IMR-90 (cell line): ENCODE measurements around the gene C10orf71. TPM values are rescaled to one million over a fixed set of nuclear protein-coding genes. Genes with fewer than 3 reads are reported as not detected.

ENCODE experiments used
- ATAC-seq: fragments of 200-7000 bp; cut with Tn5 transposase; 2 replicates; pipeline ENCODE4 v1.9.1; 2020; ENCODE audit warnings: low read depth, mild to moderate bottlenecking, moderate library complexity
- BruUV-seq: library from RNA; stranded (reverse); fragments of 400-500 nt; replicated peaks from 2 replicates; lab custom pipeline; 2021; lab: Mats Ljungman, UMichigan
- CTCF ChIA-PET: fragments of 300-600 bp; formaldehyde crosslinking; extraction: SDS; loops from one replicate; lab custom pipeline; 2021; ENCODE audit warnings: antibody characterized with exemption; lab: Yijun Ruan, JAX
- POLR2A ChIA-PET: fragments of 300-600 bp; sonication (Branson Sonifier 250); formaldehyde crosslinking; loops from one replicate; lab custom pipeline; 2022; ENCODE audit warnings: antibody characterized with exemption; ENCODE audit not compliant: unreplicated experiment; lab: Charles Lee
- DNase-seq: peaks from one replicate; pipeline ENCODE4 v3.0.0; 2013
- H2AFZ ChIP-seq: replicated peaks from 2 replicates; pipeline ENCODE3; 2013; ENCODE audit warnings: low read length, mild to moderate bottlenecking; ENCODE audit not compliant: poor library complexity
- H2AK5ac ChIP-seq: 2 replicates; pipeline ENCODE4 v1.6.1; 2013; ENCODE audit warnings: low read depth, low read length, inconsistent platforms
- H2AK9ac ChIP-seq: replicated peaks from 2 replicates; pipeline ENCODE3; 2013; ENCODE audit warnings: mild to moderate bottlenecking, low read depth, low read length, moderate library complexity; ENCODE audit not compliant: poor library complexity
- H2BK120ac ChIP-seq: 2 replicates; pipeline ENCODE4 v1.6.1; 2013; ENCODE audit warnings: low read depth, low read length, inconsistent platforms
- H2BK15ac ChIP-seq: 3 replicates; pipeline ENCODE4 v1.6.1; 2013; ENCODE audit warnings: low read depth, low read length, inconsistent platforms
- H2BK20ac ChIP-seq: 2 replicates; pipeline ENCODE4 v1.6.1; 2013; ENCODE audit warnings: low read depth, mild to moderate bottlenecking, inconsistent platforms, low read length, moderate library complexity
- H2BK5ac ChIP-seq: 2 replicates; pipeline ENCODE4 v1.6.1; 2013; ENCODE audit warnings: mild to moderate bottlenecking, low read depth, low read length, inconsistent platforms; ENCODE audit not compliant: poor library complexity, severe bottlenecking
- H3K14ac ChIP-seq: replicated peaks from 2 replicates; pipeline ENCODE4 v1.6.1; 2013; ENCODE audit warnings: low read depth, low read length, inconsistent platforms
- H3K18ac ChIP-seq: 2 replicates; pipeline ENCODE4 v1.6.1; 2013; ENCODE audit warnings: low read depth, low read length, control low read depth
- H3K23ac ChIP-seq: 2 replicates; pipeline ENCODE4 v1.6.1; 2013; ENCODE audit warnings: low read depth, low read length, inconsistent platforms
- H3K27ac ChIP-seq: 2 replicates; pipeline ENCODE4 v1.5.1; 2013; ENCODE audit warnings: mild to moderate bottlenecking, control low read depth, low read length; ENCODE audit not compliant: insufficient read depth
- H3K27me3 ChIP-seq: 2 replicates; pipeline ENCODE4 v1.6.1; 2013; ENCODE audit warnings: low read length; ENCODE audit not compliant: control insufficient read depth, insufficient read depth
- H3K36me3 ChIP-seq: 2 replicates; pipeline ENCODE4 v1.6.1; 2013; ENCODE audit warnings: low read length, mixed read lengths; ENCODE audit not compliant: control insufficient read depth, insufficient read depth
- H3K4ac ChIP-seq: 2 replicates; pipeline ENCODE4 v1.6.1; 2013; ENCODE audit warnings: low read depth, low read length, inconsistent platforms
- H3K4me1 ChIP-seq: 2 replicates; pipeline ENCODE4 v1.6.1; 2013; ENCODE audit warnings: low read length, mixed read lengths; ENCODE audit not compliant: control insufficient read depth, insufficient read depth
- H3K4me2 ChIP-seq: 2 replicates; pipeline ENCODE4 v1.6.1; 2013; ENCODE audit warnings: low read depth, mild to moderate bottlenecking, control low read depth, low read length, moderate library complexity
- H3K4me3 ChIP-seq: 2 replicates; pipeline ENCODE4 v1.5.1; 2013; ENCODE audit warnings: low read depth, mild to moderate bottlenecking, control low read depth, low read length, moderate library complexity; ENCODE audit not compliant: insufficient read depth
- H3K56ac ChIP-seq: 2 replicates; pipeline ENCODE4 v1.6.1; 2013; ENCODE audit warnings: low read length, inconsistent platforms; ENCODE audit not compliant: insufficient read depth; ENCODE audit errors: extremely low read depth
- H3K79me1 ChIP-seq, 2 experiments: 2 replicates each; pipeline ENCODE4 v1.6.1; 2013; ENCODE audit warnings: low read length in 2 of 2, inconsistent platforms in 1 of 2, low read depth in 1 of 2
- H3K9ac ChIP-seq: 2 replicates; pipeline ENCODE4 v1.6.1; 2013; ENCODE audit warnings: low read depth, low read length, control low read depth
- H3K9me1 ChIP-seq: 2 replicates; pipeline ENCODE4 v1.6.1; 2013; ENCODE audit warnings: low read length, inconsistent platforms; ENCODE audit not compliant: insufficient read depth
- H3K9me3 ChIP-seq: 2 replicates; pipeline ENCODE4 v1.6.1; 2013; ENCODE audit warnings: low read length; ENCODE audit not compliant: control insufficient read depth, insufficient read depth
- H4K20me1 ChIP-seq: 2 replicates; pipeline ENCODE4 v1.6.1; 2013; ENCODE audit warnings: low read length, inconsistent platforms; ENCODE audit not compliant: insufficient read depth
- H4K5ac ChIP-seq: 2 replicates; pipeline ENCODE4 v1.6.1; 2013; ENCODE audit warnings: mild to moderate bottlenecking, low read depth, low read length, control low read depth
- H4K8ac ChIP-seq, 2 experiments: 2 replicates each; pipeline ENCODE4 v1.6.1; 2013; ENCODE audit warnings: low read depth in 2 of 2, low read length in 2 of 2, control low read depth in 1 of 2, inconsistent platforms in 1 of 2
- H4K91ac ChIP-seq: 2 replicates; pipeline ENCODE4 v1.6.1; 2013; ENCODE audit warnings: low read depth, low read length, inconsistent platforms; ENCODE audit not compliant: insufficient read depth
- BHLHE40 ChIP-seq: fragments of 150-350 bp; IDR thresholded peaks from 2 replicates; pipeline ENCODE4 v1.6.1; 2016; ENCODE audit warnings: mild to moderate bottlenecking, low read depth, low read length
- CEBPB ChIP-seq: IDR thresholded peaks from 2 replicates; pipeline ENCODE4 v1.6.1; 2012; ENCODE audit warnings: low read depth, low read length, improper control_type of control experiment
- CHD1 ChIP-seq: IDR thresholded peaks from 2 replicates; pipeline ENCODE4 v1.6.1; 2012; ENCODE audit warnings: low read depth, low read length, improper control_type of control experiment
- CTCF ChIP-seq: conservative IDR thresholded peaks from 2 replicates; pipeline ENCODE4 v1.5.1; 2012; ENCODE audit warnings: mild to moderate bottlenecking, low read depth, low read length, improper control_type of control experiment
- ELK1 ChIP-seq: fragments of 150-350 bp; IDR thresholded peaks from 2 replicates; pipeline ENCODE4 v1.6.1; 2016; ENCODE audit warnings: low read depth, mild to moderate bottlenecking, low read length, moderate library complexity, borderline replicate concordance
- FOS ChIP-seq: fragments of 150-350 bp; IDR thresholded peaks from 2 replicates; pipeline ENCODE4 v1.6.1; 2016; ENCODE audit warnings: low read depth, low read length
- MAFK ChIP-seq: IDR thresholded peaks from 2 replicates; pipeline ENCODE4 v1.6.1; 2012; ENCODE audit warnings: low read depth, low read length, improper control_type of control experiment
- MAZ ChIP-seq: IDR thresholded peaks from 2 replicates; pipeline ENCODE4 v1.6.1; 2012; ENCODE audit warnings: low read depth, mild to moderate bottlenecking, low read length, improper control_type of control experiment, moderate library complexity, borderline replicate concordance
- MXI1 ChIP-seq: IDR thresholded peaks from 2 replicates; pipeline ENCODE4 v1.6.1; 2012; ENCODE audit warnings: low read depth, mild to moderate bottlenecking, low read length, moderate library complexity, borderline replicate concordance
- NFE2L2 ChIP-seq: fragments of 150-350 bp; IDR thresholded peaks from 2 replicates; pipeline ENCODE4 v1.6.1; 2016; ENCODE audit warnings: low read depth, mild to moderate bottlenecking, low read length
- RAD21 ChIP-seq: IDR thresholded peaks from 2 replicates; pipeline ENCODE4 v1.6.1; 2012; ENCODE audit warnings: low read length, improper control_type of control experiment
- RCOR1 ChIP-seq: IDR thresholded peaks from 2 replicates; pipeline ENCODE4 v1.6.1; 2012; ENCODE audit warnings: mild to moderate bottlenecking, low read length, improper control_type of control experiment; ENCODE audit not compliant: insufficient replicate concordance
- SMC3 ChIP-seq: fragments of 150-350 bp; IDR thresholded peaks from 2 replicates; pipeline ENCODE4 v1.6.1; 2016; ENCODE audit warnings: low read depth, mild to moderate bottlenecking, antibody characterized with exemption, low read length, moderate library complexity
- USF2 ChIP-seq: fragments of 150-350 bp; IDR thresholded peaks from 2 replicates; pipeline ENCODE4 v1.6.1; 2017; ENCODE audit warnings: mild to moderate bottlenecking, antibody characterized with exemption, low read length, low read depth
- WGBS, 2 experiments: methylation state at CpG; one replicate each; pipeline versions ENCODE4 v1.1.5 to v1.1.7; 2013; ENCODE audit warnings: missing lambda C conversion rate in 2 of 2; ENCODE audit not compliant: insufficient read length in 1 of 2; ENCODE audit errors: extremely low coverage in 2 of 2; 5-methylcytosine and 5-hydroxymethylcytosine counted together
- dilution Hi-C: fragments of 300-500 bp; cut with HindIII; formaldehyde crosslinking; loops from one replicate; pipeline ENCODE4 v1.14.3; 2018; ENCODE audit warnings: low sequenced_read_pairs; ENCODE audit not compliant: unreplicated experiment
- in situ Hi-C: fragments of 300-500 bp; cut with MboI; formaldehyde crosslinking; loops from 3 replicates; pipeline ENCODE4 v1.14.3; 2019; ENCODE audit warnings: low sequenced_read_pairs, inconsistent platforms, mixed read lengths
- intact Hi-C: fragments of 100-400 bp; cut with micrococcal nuclease; formaldehyde crosslinking; loops from 2 replicates; pipeline ENCODE4 v1.10.0; 2022
- polyA plus RNA-seq, 3 experiments: library from polyadenylated mRNA; depleted of rRNA; stranded (reverse); fragments of >200 nt; gene quantifications; 2 replicates each; pipeline ENCODE4 v1.2.3, GENCODE V29; 2012; ENCODE audit warnings: low replicate concordance in 1 of 3
- total RNA-seq: library from RNA; depleted of rRNA; stranded (reverse); fragments of >200 nt; gene quantifications from 2 replicates; pipeline ENCODE4 v1.2.3, GENCODE V29; 2012

Gene C10orf71
- total and polyA plus RNA-seq, 2 of the 4 experiments (the other 2 are of a cell fraction): not detected

GRCh38 chr10:49289480-49289879 lies 9.5 kb upstream of the C10orf71 start:
- H2AFZ ChIP-seq: no peak overlapping the region
- H3K27me3 ChIP-seq: peaks cover 27% of the 10 kb centered on the region
- H3K9me1 ChIP-seq: no peaks in the 10 kb centered on the region
- H2AK5ac ChIP-seq: no peak overlapping the region
- H3K36me3 ChIP-seq: no peaks in the 10 kb centered on the region
- H3K79me1 ChIP-seq: no peaks in the 10 kb centered on the region
- TF ChIP-seq CEBPB: no peak
- TF ChIP-seq SMC3: no peak
- no peak for TF ChIP-seq NFE2L2
- no peak for TF ChIP-seq USF2
- no peak for TF ChIP-seq MAZ
- TF ChIP-seq RCOR1: no peak
- TF ChIP-seq ELK1: no peak
- TF ChIP-seq MXI1: no peak
- no peak for TF ChIP-seq FOS
- TF ChIP-seq CHD1: no peak
- TF ChIP-seq CTCF: no peak
- no peak for TF ChIP-seq BHLHE40
- no peak for TF ChIP-seq RAD21
- TF ChIP-seq MAFK: no peak
- H3K27ac ChIP-seq: no peak overlapping the region
- no TSS peak for BruUV-seq
- WGBS, 2 experiments: no CpG with 5 or more reads among the region's 4 CpGs
- no peak overlapping the region for H3K4me3 ChIP-seq
- H3K23ac ChIP-seq: no peak overlapping the region
- no peaks in the 10 kb centered on the region for H3K9me3 ChIP-seq
- H3K56ac ChIP-seq: no peak overlapping the region
- CTCF ChIA-PET: no interaction called here
- H4K5ac ChIP-seq: no peak overlapping the region
- H3K4ac ChIP-seq: no peak overlapping the region
- no peak overlapping the region for H3K14ac ChIP-seq
- H2AK9ac ChIP-seq: no peak overlapping the region
- no peak overlapping the region for H3K18ac ChIP-seq
- no peak overlapping the region for H3K9ac ChIP-seq
- H2BK20ac ChIP-seq: no peak overlapping the region
- intact Hi-C loops (no loop called here), dilution Hi-C loops (no loop called here), in situ Hi-C loops (no loop called here)
- no peak overlapping the region for H4K91ac ChIP-seq
- H3K4me1 ChIP-seq: no peaks in the 10 kb centered on the region
- no peak overlapping the region for H2BK15ac ChIP-seq
- H3K4me2 ChIP-seq: no peak overlapping the region
- H2BK120ac ChIP-seq: no peak overlapping the region
- POLR2A ChIA-PET: no interaction called here
- ATAC-seq (no peak), DNase-seq (no peak)
- H4K20me1 ChIP-seq: no peaks in the 10 kb centered on the region
- H4K8ac ChIP-seq: no peak overlapping the region
- H2BK5ac ChIP-seq: no peak overlapping the region
